Liver (tissue), 9 donors: ENCODE measurements around the gene RFX7. TPM values are rescaled to one million over a fixed set of nuclear protein-coding genes. Genes with fewer than 3 reads are reported as not detected.

Source experiments
- DNase-seq: peaks from one replicate; pipeline ENCODE4 v3.0.0-alpha.2; 2017; ENCODE audit warnings: low spot score
- H3K27ac ChIP-seq, 2 donors: one replicate each; pipeline ENCODE4 v1.7.0; 2013; ENCODE audit warnings: inconsistent platforms in 2 of 2, low read length in 2 of 2, control low read depth in 1 of 2, low read depth in 1 of 2, mild to moderate bottlenecking in 1 of 2
- H3K27me3 ChIP-seq, 4 donors: one replicate each; pipeline versions ENCODE4 v1.6.1 to v1.7.0; 2013; ENCODE audit warnings: low read length in 3 of 4, inconsistent platforms in 1 of 4, mild to moderate bottlenecking in 1 of 4, moderate library complexity in 1 of 4; ENCODE audit not compliant: control insufficient read depth in 4 of 4, insufficient read depth in 4 of 4
- H3K36me3 ChIP-seq, 4 donors: one replicate each; pipeline versions ENCODE4 v1.6.1 to v1.7.0; 2013; ENCODE audit warnings: low read length in 3 of 4, mild to moderate bottlenecking in 3 of 4, low read depth in 1 of 4, moderate library complexity in 1 of 4; ENCODE audit not compliant: control insufficient read depth in 4 of 4, insufficient read depth in 3 of 4
- H3K4me1 ChIP-seq, 4 donors: one replicate each; pipeline versions ENCODE4 v1.6.1 to v1.7.0; 2013; ENCODE audit warnings: low read length in 3 of 4, mild to moderate bottlenecking in 3 of 4, moderate library complexity in 1 of 4; ENCODE audit not compliant: control insufficient read depth in 4 of 4, insufficient read depth in 4 of 4
- H3K4me3 ChIP-seq, 3 donors: one replicate each; pipeline versions ENCODE4 v1.6.1 to v1.7.0; 2013; ENCODE audit warnings: low read length in 3 of 3, control low read depth in 1 of 3, low read depth in 1 of 3, mild to moderate bottlenecking in 1 of 3
- H3K9ac ChIP-seq, 2 donors: one replicate each; pipeline ENCODE4 v1.7.0; 2013; ENCODE audit warnings: low read length in 2 of 2, mild to moderate bottlenecking in 2 of 2, moderate library complexity in 2 of 2, control low read depth in 1 of 2, low read depth in 1 of 2
- H3K9me3 ChIP-seq, 4 donors: one replicate each; pipeline versions ENCODE4 v1.6.1 to v1.7.0; 2013; ENCODE audit warnings: low read length in 3 of 4; ENCODE audit not compliant: control insufficient read depth in 4 of 4
- FOXA1 ChIP-seq: IDR thresholded peaks from 2 replicates; pipeline ENCODE4 v1.6.1; 2016; ENCODE audit warnings: antibody characterized with exemption
- FOXA2 ChIP-seq: IDR thresholded peaks from 2 replicates; pipeline ENCODE4 v1.6.1; 2016; ENCODE audit warnings: antibody characterized with exemption
- HNF4A ChIP-seq, 2 donors: conservative IDR thresholded peaks; 2 replicates each; pipeline ENCODE4 v1.6.1; 2016; ENCODE audit warnings: antibody characterized with exemption in 2 of 2, mild to moderate bottlenecking in 2 of 2
- HNF4G ChIP-seq: IDR thresholded peaks from 2 replicates; pipeline ENCODE4 v1.6.1; 2016; ENCODE audit warnings: antibody characterized with exemption
- JUND ChIP-seq, 2 donors: IDR thresholded peaks; 2 replicates each; pipeline ENCODE4 v1.6.1; 2016; ENCODE audit warnings: antibody characterized with exemption in 2 of 2
- NR2F2 ChIP-seq: IDR thresholded peaks from 2 replicates; pipeline ENCODE4 v1.6.1; 2016; ENCODE audit warnings: antibody characterized with exemption
- RAD21 ChIP-seq, 2 donors: IDR thresholded peaks; 2 replicates each; pipeline ENCODE4 v1.6.1; 2016; ENCODE audit warnings: antibody characterized with exemption in 2 of 2, mild to moderate bottlenecking in 2 of 2
- RXRA ChIP-seq, 2 donors: IDR thresholded peaks; 2 replicates each; pipeline ENCODE4 v1.6.1; 2017 to 2018; ENCODE audit warnings: antibody characterized with exemption in 2 of 2, mild to moderate bottlenecking in 1 of 2
- TAF1 ChIP-seq: conservative IDR thresholded peaks from 2 replicates; pipeline ENCODE4 v1.6.1; 2016; ENCODE audit warnings: antibody characterized with exemption, mild to moderate bottlenecking
- YY1 ChIP-seq: IDR thresholded peaks from 2 replicates; pipeline ENCODE4 v1.6.1; 2016; ENCODE audit warnings: antibody characterized with exemption, mild to moderate bottlenecking
- WGBS: extraction: QIAGEN DNeasy Blood & Tissue Kit; methylation state at CpG from one replicate; pipeline ENCODE4 v1.1.7; 2013; 5-methylcytosine and 5-hydroxymethylcytosine counted together
- polyA plus RNA-seq, 2 donors: library from polyadenylated mRNA; stranded (reverse) in 1 of 2; unstranded in 1 of 2; fragments of 200-250 nt in 1 of 2; fragments of >200 nt in 1 of 2; fragmentation: Nextera tagmentation in 1 of 2; extraction: Ambion mirVana in 1 of 2; gene quantifications; one replicate each; pipeline versions ENCODE4 v1.2.1 to v1.2.3, GENCODE V29; 2013 to 2015
- total RNA-seq, 2 donors: library from RNA; depleted of rRNA; stranded (reverse); fragments of >200 nt; gene quantifications; one replicate each; pipeline ENCODE4 v1.2.3, GENCODE V29; 2014
- TF ChIP-seq, protein P1 (sequence below): IDR thresholded peaks from 2 replicates; pipeline ENCODE4 v1.6.1; 2016; ENCODE audit warnings: antibody characterized with exemption
- TF ChIP-seq, protein P2 (sequence below): IDR thresholded peaks from 2 replicates; pipeline ENCODE4 v1.6.1; 2016; ENCODE audit warnings: antibody characterized with exemption
- TF ChIP-seq, protein P3 (sequence below): fragments of 150-350 bp; IDR thresholded peaks from 2 replicates; pipeline ENCODE4 v1.5.1; 2017; ENCODE audit warnings: improper control_type of control experiment, low read depth, low read length; ENCODE audit not compliant: missing input control
- TF ChIP-seq, protein P4 (sequence below): IDR thresholded peaks from 2 replicates; pipeline ENCODE4 v1.6.1; 2016; ENCODE audit warnings: antibody characterized with exemption, mild to moderate bottlenecking
- donor health status: healthy.
- donor health status: healthy.
- donor health status: healthy.
- donor health status: healthy.
- donor health status: healthy.

RFX7 gene
- total and polyA plus RNA-seq, 4 donors = 1.3 to 4.2 (median 1.9) TPM

DNA sequence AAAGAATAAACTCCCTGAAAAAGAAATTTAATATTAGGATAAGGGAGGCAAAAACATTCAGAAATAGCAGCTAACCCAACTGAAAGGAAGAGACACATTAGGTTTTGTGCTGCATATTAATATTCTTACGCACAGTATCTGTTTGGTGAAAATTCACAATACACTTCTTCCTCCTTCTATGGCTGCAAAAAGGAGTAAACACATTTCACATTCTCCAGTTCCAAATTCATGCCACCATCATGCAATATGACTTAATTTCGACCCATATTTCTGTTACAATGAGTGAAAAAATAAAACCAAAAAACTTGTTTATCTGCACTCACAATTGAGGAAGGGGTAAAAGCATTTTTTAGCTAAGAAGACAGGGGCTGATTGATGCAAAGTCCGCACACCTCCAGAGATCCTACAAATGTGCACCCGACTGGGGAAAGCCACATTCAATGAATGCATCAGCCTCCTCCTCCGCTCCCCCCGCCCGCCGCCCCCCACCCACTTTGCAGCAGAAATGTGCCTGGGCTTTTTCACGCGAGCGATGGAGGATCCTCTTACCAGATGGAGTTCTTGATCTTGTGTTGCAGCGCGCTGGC, 1.0 kb downstream of the RFX7 start:
- Histone ChIP-seq H3K36me3 (no peaks in the 10 kb centered on the region), H3K4me3 (peak overlapping the region in 2 of 3 donors; percentile 48 to 100), H3K27ac (no peak overlapping the region), H3K4me1 (peaks cover 5 to 40% (median 20%) of the 10 kb centered on the region in 4 donors), H3K9me3 (no peaks in the 10 kb centered on the region), H3K27me3 (no peaks in the 10 kb centered on the region), H3K9ac (peak overlapping the region in 1 of 2 donors; percentile 44)
- 6% methylated on average over 13 of the region's 13 CpGs for WGBS
- TF ChIP-seq, protein P1, sequence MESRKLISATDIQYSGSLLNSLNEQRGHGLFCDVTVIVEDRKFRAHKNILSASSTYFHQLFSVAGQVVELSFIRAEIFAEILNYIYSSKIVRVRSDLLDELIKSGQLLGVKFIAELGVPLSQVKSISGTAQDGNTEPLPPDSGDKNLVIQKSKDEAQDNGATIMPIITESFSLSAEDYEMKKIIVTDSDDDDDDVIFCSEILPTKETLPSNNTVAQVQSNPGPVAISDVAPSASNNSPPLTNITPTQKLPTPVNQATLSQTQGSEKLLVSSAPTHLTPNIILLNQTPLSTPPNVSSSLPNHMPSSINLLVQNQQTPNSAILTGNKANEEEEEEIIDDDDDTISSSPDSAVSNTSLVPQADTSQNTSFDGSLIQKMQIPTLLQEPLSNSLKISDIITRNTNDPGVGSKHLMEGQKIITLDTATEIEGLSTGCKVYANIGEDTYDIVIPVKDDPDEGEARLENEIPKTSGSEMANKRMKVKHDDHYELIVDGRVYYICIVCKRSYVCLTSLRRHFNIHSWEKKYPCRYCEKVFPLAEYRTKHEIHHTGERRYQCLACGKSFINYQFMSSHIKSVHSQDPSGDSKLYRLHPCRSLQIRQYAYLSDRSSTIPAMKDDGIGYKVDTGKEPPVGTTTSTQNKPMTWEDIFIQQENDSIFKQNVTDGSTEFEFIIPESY = no peak
- TF ChIP-seq FOXA2 = no peak
- no peak for TF ChIP-seq RXRA (IDR thresholded peaks at IDR 0.05)
- no peak for TF ChIP-seq HNF4A (conservative IDR thresholded peaks at IDR 0.05)
- DNase-seq = no peak

DNA sequence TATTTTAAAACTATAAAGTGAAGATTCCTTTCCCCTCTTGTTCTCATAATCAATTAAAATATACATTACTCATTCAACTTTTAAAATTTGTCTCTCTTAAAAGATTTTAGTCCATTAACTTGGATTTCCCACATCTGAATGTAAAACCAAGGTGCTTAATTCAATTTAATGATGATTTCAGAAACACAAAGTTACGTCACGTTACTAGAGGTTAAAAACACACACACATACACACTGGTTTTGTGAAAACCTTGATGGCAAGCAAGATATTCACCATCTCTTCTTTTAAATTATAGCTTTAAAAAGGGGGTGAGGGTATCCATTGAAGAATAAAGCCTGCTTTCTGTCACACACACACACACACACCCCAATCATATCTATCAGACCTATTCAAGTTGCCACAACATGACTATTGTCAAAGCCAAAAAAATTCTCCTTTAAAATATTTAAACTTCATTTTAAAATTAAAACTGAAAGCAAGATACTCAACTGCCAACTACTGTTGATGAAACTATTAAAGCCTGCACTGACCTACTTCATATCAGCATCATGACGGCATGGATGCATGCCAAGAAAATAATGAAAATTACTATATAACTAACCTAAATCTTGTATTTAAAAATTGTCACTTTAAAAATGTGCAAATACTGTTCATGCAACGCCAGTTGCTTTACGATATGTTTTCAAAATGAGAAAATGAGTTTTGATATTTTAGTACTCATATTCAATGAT, 2.1 kb downstream of the RFX7 start:
- no peak for TF ChIP-seq NR2F2
- TF ChIP-seq TAF1 = no peak
- no peak for TF ChIP-seq RAD21 (IDR thresholded peaks at IDR 0.05)
- no peak for TF ChIP-seq FOXA2
- TF ChIP-seq, protein P2, sequence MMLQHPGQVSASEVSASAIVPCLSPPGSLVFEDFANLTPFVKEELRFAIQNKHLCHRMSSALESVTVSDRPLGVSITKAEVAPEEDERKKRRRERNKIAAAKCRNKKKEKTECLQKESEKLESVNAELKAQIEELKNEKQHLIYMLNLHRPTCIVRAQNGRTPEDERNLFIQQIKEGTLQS = no peak
- TF ChIP-seq FOXA1 = no peak
- no peak for TF ChIP-seq HNF4G
- TF ChIP-seq, protein P3, sequence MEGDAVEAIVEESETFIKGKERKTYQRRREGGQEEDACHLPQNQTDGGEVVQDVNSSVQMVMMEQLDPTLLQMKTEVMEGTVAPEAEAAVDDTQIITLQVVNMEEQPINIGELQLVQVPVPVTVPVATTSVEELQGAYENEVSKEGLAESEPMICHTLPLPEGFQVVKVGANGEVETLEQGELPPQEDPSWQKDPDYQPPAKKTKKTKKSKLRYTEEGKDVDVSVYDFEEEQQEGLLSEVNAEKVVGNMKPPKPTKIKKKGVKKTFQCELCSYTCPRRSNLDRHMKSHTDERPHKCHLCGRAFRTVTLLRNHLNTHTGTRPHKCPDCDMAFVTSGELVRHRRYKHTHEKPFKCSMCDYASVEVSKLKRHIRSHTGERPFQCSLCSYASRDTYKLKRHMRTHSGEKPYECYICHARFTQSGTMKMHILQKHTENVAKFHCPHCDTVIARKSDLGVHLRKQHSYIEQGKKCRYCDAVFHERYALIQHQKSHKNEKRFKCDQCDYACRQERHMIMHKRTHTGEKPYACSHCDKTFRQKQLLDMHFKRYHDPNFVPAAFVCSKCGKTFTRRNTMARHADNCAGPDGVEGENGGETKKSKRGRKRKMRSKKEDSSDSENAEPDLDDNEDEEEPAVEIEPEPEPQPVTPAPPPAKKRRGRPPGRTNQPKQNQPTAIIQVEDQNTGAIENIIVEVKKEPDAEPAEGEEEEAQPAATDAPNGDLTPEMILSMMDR = no peak
- TF ChIP-seq HNF4A (conservative IDR thresholded peaks at IDR 0.05) = no peak
- no peak for TF ChIP-seq YY1
- TF ChIP-seq RXRA (IDR thresholded peaks at IDR 0.05) = no peak
- no peak for TF ChIP-seq JUND (IDR thresholded peaks at IDR 0.05)
- TF ChIP-seq, protein P4, sequence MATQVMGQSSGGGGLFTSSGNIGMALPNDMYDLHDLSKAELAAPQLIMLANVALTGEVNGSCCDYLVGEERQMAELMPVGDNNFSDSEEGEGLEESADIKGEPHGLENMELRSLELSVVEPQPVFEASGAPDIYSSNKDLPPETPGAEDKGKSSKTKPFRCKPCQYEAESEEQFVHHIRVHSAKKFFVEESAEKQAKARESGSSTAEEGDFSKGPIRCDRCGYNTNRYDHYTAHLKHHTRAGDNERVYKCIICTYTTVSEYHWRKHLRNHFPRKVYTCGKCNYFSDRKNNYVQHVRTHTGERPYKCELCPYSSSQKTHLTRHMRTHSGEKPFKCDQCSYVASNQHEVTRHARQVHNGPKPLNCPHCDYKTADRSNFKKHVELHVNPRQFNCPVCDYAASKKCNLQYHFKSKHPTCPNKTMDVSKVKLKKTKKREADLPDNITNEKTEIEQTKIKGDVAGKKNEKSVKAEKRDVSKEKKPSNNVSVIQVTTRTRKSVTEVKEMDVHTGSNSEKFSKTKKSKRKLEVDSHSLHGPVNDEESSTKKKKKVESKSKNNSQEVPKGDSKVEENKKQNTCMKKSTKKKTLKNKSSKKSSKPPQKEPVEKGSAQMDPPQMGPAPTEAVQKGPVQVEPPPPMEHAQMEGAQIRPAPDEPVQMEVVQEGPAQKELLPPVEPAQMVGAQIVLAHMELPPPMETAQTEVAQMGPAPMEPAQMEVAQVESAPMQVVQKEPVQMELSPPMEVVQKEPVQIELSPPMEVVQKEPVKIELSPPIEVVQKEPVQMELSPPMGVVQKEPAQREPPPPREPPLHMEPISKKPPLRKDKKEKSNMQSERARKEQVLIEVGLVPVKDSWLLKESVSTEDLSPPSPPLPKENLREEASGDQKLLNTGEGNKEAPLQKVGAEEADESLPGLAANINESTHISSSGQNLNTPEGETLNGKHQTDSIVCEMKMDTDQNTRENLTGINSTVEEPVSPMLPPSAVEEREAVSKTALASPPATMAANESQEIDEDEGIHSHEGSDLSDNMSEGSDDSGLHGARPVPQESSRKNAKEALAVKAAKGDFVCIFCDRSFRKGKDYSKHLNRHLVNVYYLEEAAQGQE = no peak
- no peaks in the 10 kb centered on the region for H3K27me3 ChIP-seq
- no peak overlapping the region for H3K9ac ChIP-seq
- 60% methylated on average over 5 of the region's 5 CpGs for WGBS
- no peak overlapping the region for H3K27ac ChIP-seq
- H3K4me3 ChIP-seq = no peak overlapping the region
- H3K9me3 ChIP-seq = no peaks in the 10 kb centered on the region
- no peaks in the 10 kb centered on the region for H3K36me3 ChIP-seq
- H3K4me1 ChIP-seq = peaks cover 5 to 40% (median 20%) of the 10 kb centered on the region in 4 donors
- DNase-seq = no peak
